CD4-positive, alpha-beta T cell treated with Interleukin-4 for 4 hours (primary cell): ENCODE data around the gene ZNF500.
A peak's percentile ranks its signal among the peaks of the same experiment; 100 is the strongest.

ENCODE experiments used
- DNase-seq: peaks from one replicate; pipeline ENCODE4 v3.0.0-alpha.2; 2020

The ZNF500 gene

GRCh38 chr16:4766875-4767628, at the start of gene ZNF500:
Gene ZNF500, minus strand, starts transcription at chr16:4767162. Its CDS starts 1,184 bp downstream, at chr16:4765978.
- peak; percentile 95 for DNase-seq

GRCh38 chr16:4814542-4815173, 47.7 kb upstream of the ZNF500 start:
- DNase-seq = no peak

GRCh38 chr16:4814046-4814445, 47.1 kb upstream of the ZNF500 start:
- DNase-seq = no peak

- DNase-seq = no peak
Measured at GRCh38 chr16:4813251-4814003, 46.5 kb upstream of the ZNF500 start.

- no peak for DNase-seq
Measured at GRCh38 chr16:4811773-4812172, 44.8 kb upstream of the ZNF500 start.

GRCh38 chr16:4811242-4811641, 44.3 kb upstream of the ZNF500 start:
- no peak for DNase-seq

- no peak for DNase-seq
Measured at GRCh38 chr16:4806280-4806679, 39.3 kb upstream of the ZNF500 start.

- DNase-seq = no peak
Measured at GRCh38 chr16:4805231-4805630, 38.3 kb upstream of the ZNF500 start.

GRCh38 chr16:4803898-4804762, 37.2 kb upstream of the ZNF500 start:
- DNase-seq = no peak

- no peak for DNase-seq
Measured at GRCh38 chr16:4803401-4803844, 36.5 kb upstream of the ZNF500 start.

GRCh38 chr16:4802659-4803287, 35.8 kb upstream of the ZNF500 start:
- DNase-seq = peak; percentile 85

- DNase-seq = peak; percentile 85
Measured at GRCh38 chr16:4801962-4802658, 35.1 kb upstream of the ZNF500 start, which contains the start of gene ROGDI. Gene ROGDI, minus strand, starts transcription at chr16:4802633. Its CDS starts 62 bp downstream, at chr16:4802571.

- no peak for DNase-seq
Measured at GRCh38 chr16:4801051-4801961, 34.3 kb upstream of the ZNF500 start.

- no peak for DNase-seq
Measured at GRCh38 chr16:4800290-4801041, 33.5 kb upstream of the ZNF500 start.

- DNase-seq = no peak
Measured at GRCh38 chr16:4799171-4799855, 32.4 kb upstream of the ZNF500 start.

- DNase-seq = no peak
Measured at GRCh38 chr16:4798456-4798855, 31.5 kb upstream of the ZNF500 start.

- no peak for DNase-seq
Measured at GRCh38 chr16:4797805-4798252, 30.9 kb upstream of the ZNF500 start.

GRCh38 chr16:4796982-4797804, 30.2 kb upstream of the ZNF500 start:
- no peak for DNase-seq
